ENCODE results near the gene ST8SIA4.

ST8SIA4 gene

DNA sequence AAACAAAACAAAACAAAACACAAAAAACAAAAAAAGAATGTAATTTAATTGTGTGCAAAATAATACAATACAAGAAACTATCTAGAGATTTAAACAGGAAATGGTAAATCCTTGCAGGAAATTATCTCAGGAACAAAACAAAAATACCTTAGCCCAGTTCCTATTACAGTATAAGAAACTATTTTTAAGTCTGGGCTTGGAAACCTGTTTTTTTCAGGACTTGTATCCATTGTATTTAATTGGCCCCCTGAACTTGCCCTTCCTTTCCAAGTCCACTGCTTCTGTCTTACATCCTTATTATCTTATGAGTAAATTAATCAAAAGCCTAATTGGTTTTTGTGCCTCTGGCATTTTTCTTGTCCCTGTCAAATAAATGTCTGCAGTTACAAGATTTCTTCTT is 48.5 kb downstream of the ST8SIA4 start:
- Histone ChIP-seq H3K4me3 (ENCODE audit: low read length) (peak overlapping the region; percentile 66), H3K9me3 (ENCODE audit: control insufficient read depth, insufficient read depth, low read length) (no peaks in the 10 kb centered on the region), H3K27ac (ENCODE audit: low read depth, low read length) (peak overlapping the region; percentile 95), H3K79me2 (ENCODE audit: control insufficient read depth, low read length) (peaks cover 10% of the 10 kb centered on the region; the same call in 1 of the 2 replicates), H3K9me2 (replicated peaks; ENCODE audit: control insufficient read depth, low read length) (no peaks in the 10 kb centered on the region), H3K4me2 (ENCODE audit: low read length) (peak overlapping the region; percentile 88), H4K20me1 (ENCODE audit: control insufficient read depth, insufficient read depth, low read depth, low read length) (no peaks in the 10 kb centered on the region), H3K4me1 (ENCODE audit: control insufficient read depth, low read length) (peaks cover 81% of the 10 kb centered on the region), H3F3A (ENCODE audit: control insufficient read depth, insufficient read depth) (peaks cover 38% of the 10 kb centered on the region), H3K36me3 (ENCODE audit: control insufficient read depth, low read length) (peaks cover 18% of the 10 kb centered on the region), H3K27me3 (ENCODE audit: control insufficient read depth, low read length) (no peaks in the 10 kb centered on the region)
- no peak for TF ChIP-seq CTCF (IDR thresholded peaks at IDR 0.05; ENCODE audit: low read depth, low read length, poor library complexity, severe bottlenecking)
- TF ChIP-seq EZH2phosphoT487 (IDR thresholded peaks at IDR 0.05; ENCODE audit: borderline replicate concordance, low read length) = no peak

DNA sequence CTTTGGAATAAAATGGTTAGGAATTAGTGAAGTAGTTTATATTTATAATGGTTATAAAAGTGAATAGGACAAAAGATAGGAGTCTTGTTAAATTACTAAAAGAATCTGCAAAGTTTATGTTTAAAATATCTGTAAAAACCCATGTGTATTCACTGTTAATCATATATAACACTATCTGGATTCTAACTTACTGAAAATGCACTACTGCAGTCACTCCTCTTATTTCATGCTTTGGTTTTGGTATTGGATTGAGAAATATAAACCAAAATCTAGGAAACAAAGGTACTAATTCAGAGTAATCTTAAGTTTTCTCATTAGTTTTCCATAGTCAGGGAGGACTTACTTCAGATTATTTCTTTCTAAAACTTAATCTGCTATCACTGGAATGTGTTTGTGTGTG is 49.5 kb downstream of the ST8SIA4 start:
- H3K9me2 ChIP-seq (replicated peaks; ENCODE audit: control insufficient read depth, low read length) = no peaks in the 10 kb centered on the region
- H3K36me3 ChIP-seq (ENCODE audit: control insufficient read depth, low read length) = peaks cover 18% of the 10 kb centered on the region
- H3K79me2 ChIP-seq (ENCODE audit: control insufficient read depth, low read length) = peaks cover 10% of the 10 kb centered on the region; the same call in 1 of the 2 replicates
- TF ChIP-seq CTCF (IDR thresholded peaks at IDR 0.05; ENCODE audit: low read depth, low read length, poor library complexity, severe bottlenecking) = no peak
- no peak for TF ChIP-seq EZH2phosphoT487 (IDR thresholded peaks at IDR 0.05; ENCODE audit: borderline replicate concordance, low read length)
- H3K4me3 ChIP-seq (ENCODE audit: low read length) = peak overlapping the region; percentile 66
- H3K27ac ChIP-seq (ENCODE audit: low read depth, low read length) = peak overlapping the region; percentile 95
- H3K4me2 ChIP-seq (ENCODE audit: low read length) = peak overlapping the region; percentile 88
- H3K27me3 ChIP-seq (ENCODE audit: control insufficient read depth, low read length) = no peaks in the 10 kb centered on the region
- peaks cover 72% of the 10 kb centered on the region for H3K4me1 ChIP-seq (ENCODE audit: control insufficient read depth, low read length)
- H4K20me1 ChIP-seq (ENCODE audit: control insufficient read depth, insufficient read depth, low read depth, low read length) = no peaks in the 10 kb centered on the region
- no peaks in the 10 kb centered on the region for H3K9me3 ChIP-seq (ENCODE audit: control insufficient read depth, insufficient read depth, low read length)
- peaks cover 38% of the 10 kb centered on the region for H3F3A ChIP-seq (ENCODE audit: control insufficient read depth, insufficient read depth)

DNA sequence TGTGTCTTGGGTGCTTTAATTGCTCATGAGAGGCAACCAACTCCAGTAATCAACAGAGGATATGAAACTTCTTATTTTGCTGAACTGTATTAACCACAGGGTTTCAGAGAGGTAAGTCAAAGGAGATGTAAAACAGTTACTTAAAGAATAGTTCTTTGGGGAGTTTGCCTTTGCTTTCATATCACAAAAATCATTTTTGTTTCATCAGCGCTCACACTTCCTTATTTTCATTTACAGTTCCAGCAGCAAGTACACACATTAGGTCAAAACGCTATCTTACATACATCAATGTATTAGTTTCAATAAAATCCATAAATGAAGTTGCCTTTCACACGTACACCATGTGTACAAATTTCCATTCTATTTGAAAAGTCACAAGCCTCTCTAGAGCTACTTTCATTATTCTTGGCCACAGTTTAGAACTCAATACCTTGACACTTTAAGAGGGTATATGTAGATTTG is 50.1 kb downstream of the ST8SIA4 start:
- H3K4me1 ChIP-seq (ENCODE audit: control insufficient read depth, low read length) = peaks cover 66% of the 10 kb centered on the region
- no peaks in the 10 kb centered on the region for H3K27me3 ChIP-seq (ENCODE audit: control insufficient read depth, low read length)
- TF ChIP-seq CTCF (IDR thresholded peaks at IDR 0.05; ENCODE audit: low read depth, low read length, poor library complexity, severe bottlenecking) (no peak), EZH2phosphoT487 (IDR thresholded peaks at IDR 0.05; ENCODE audit: borderline replicate concordance, low read length) (no peak)
- no peaks in the 10 kb centered on the region for H4K20me1 ChIP-seq (ENCODE audit: control insufficient read depth, insufficient read depth, low read depth, low read length)
- peak overlapping the region; percentile 66 for H3K4me3 ChIP-seq (ENCODE audit: low read length)
- H3K79me2 ChIP-seq (ENCODE audit: control insufficient read depth, low read length) = peaks cover 10% of the 10 kb centered on the region; the same call in 1 of the 2 replicates
- no peaks in the 10 kb centered on the region for H3K9me3 ChIP-seq (ENCODE audit: control insufficient read depth, insufficient read depth, low read length)
- peaks cover 18% of the 10 kb centered on the region for H3K36me3 ChIP-seq (ENCODE audit: control insufficient read depth, low read length)
- H3K27ac ChIP-seq (ENCODE audit: low read depth, low read length) = peak overlapping the region; percentile 95
- no peaks in the 10 kb centered on the region for H3K9me2 ChIP-seq (replicated peaks; ENCODE audit: control insufficient read depth, low read length)
- H3F3A ChIP-seq (ENCODE audit: control insufficient read depth, insufficient read depth) = peaks cover 38% of the 10 kb centered on the region
- peak overlapping the region; percentile 88 for H3K4me2 ChIP-seq (ENCODE audit: low read length)

Data from DOHH2 (cell line).